Measurements from ENCODE around the gene MACROD2. TPM values are rescaled to one million over a fixed set of nuclear protein-coding genes. Genes with fewer than 3 reads are reported as not detected.

Gene MACROD2
- total RNA-seq, 1 experiment from 2014 or later = 3.7 TPM

DNA sequence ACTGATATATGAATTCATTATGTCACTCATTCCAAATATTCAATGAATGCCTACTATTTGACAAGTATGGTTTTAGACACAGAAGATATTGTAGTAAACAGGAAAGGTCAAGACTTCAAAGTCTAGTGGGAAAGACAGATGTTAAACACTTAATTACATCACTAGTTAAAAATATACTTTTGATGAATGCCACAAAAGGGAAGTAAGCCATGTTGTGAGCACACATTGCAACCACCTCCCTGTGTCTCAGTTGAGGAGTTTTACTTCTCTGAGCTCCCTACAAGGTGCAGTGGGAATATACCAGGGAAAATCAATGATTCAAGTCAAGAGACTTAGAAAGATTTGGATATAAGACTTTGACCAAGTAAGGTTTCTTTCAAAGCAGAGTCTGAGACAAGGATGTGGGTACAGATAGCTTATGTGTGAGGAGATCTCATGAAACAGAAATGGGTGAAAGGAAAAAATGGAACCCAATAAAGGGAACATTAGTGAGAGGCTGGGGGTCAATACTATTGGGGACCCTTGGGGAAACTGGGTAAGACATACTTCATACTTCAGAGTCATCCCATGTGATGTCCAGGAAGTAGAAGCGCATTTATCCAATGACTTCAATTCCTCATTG is 2074.2 kb downstream of the MACROD2 start:
- RAD21 ChIA-PET (ENCODE audit: low non-redundant PET in 1 of 2, low total read pairs in 2 of 2, uncharacterized antibody in 2 of 2, unreplicated experiment in 2 of 2) = no interaction called here
- Histone ChIP-seq H3K9me2 (ENCODE audit: insufficient read depth) (no peaks in the 10 kb centered on the region), H3K4me2 (ENCODE audit: low read length) (no peak overlapping the region), H3K27ac (ENCODE audit: low read depth, low read length) (no peak overlapping the region), H3K36me3 (ENCODE audit: control insufficient read depth in 1 of 2, insufficient read depth in 2 of 2, low read length in 2 of 2) (no peaks in the 10 kb centered on the region), H3K4me3 (replicated peaks in 1 of 2; ENCODE audit: low read depth in 1 of 2, low read length in 2 of 2) (no peak overlapping the region), H3K27me3 (ENCODE audit: insufficient read depth, low read length) (no peaks in the 10 kb centered on the region), H2AFZ (ENCODE audit: low read depth, low read length, poor library complexity, severe bottlenecking) (no peak overlapping the region), H4K20me1 (ENCODE audit: insufficient read depth) (no peaks in the 10 kb centered on the region), H3K9me3 (ENCODE audit: control insufficient read depth in 1 of 2, insufficient read depth in 1 of 2, low read depth in 1 of 2, low read length in 2 of 2) (peaks cover 0 to 4% of the 10 kb centered on the region in 2 experiments; a peak in 2 of 4 replicates), H3K9ac (ENCODE audit: low read length) (no peak overlapping the region), H3K4me1 (ENCODE audit: control insufficient read depth in 1 of 2, insufficient read depth in 2 of 2, low read length in 2 of 2) (no peaks in the 10 kb centered on the region), H3K79me2 (ENCODE audit: insufficient read depth, low read length) (no peaks in the 10 kb centered on the region)
- intact Hi-C loops (cut with micrococcal nuclease) = no loop called here
- ATAC-seq = no peak
- TF ChIP-seq, protein P1, sequence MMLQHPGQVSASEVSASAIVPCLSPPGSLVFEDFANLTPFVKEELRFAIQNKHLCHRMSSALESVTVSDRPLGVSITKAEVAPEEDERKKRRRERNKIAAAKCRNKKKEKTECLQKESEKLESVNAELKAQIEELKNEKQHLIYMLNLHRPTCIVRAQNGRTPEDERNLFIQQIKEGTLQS (IDR thresholded peaks at IDR 0.05) = no peak
- TF ChIP-seq TCF7L2 (IDR thresholded peaks at IDR 0.05; ENCODE audit: borderline replicate concordance, extremely low read depth, insufficient read depth, insufficient read length) (no peak), CBX3 (IDR thresholded peaks at IDR 0.05; ENCODE audit: low read depth) (no peak), EZH2phosphoT487 (IDR thresholded peaks at IDR 0.05; ENCODE audit: borderline replicate concordance) (no peak), SRF (IDR thresholded peaks at IDR 0.05; ENCODE audit: low read depth) (no peak), ZFX (IDR thresholded peaks at IDR 0.05) (no peak), JUND (IDR thresholded peaks at IDR 0.05) (no peak), EGR1 (IDR thresholded peaks at IDR 0.05; ENCODE audit: low read depth) (no peak), FOSL1 (IDR thresholded peaks at IDR 0.05; ENCODE audit: low read depth) (no peak), ELF1 (IDR thresholded peaks at IDR 0.05; ENCODE audit: borderline replicate concordance, low read depth) (no peak), EZH2 (IDR thresholded peaks at IDR 0.05) (no peak)
- TF ChIP-seq, protein P2, sequence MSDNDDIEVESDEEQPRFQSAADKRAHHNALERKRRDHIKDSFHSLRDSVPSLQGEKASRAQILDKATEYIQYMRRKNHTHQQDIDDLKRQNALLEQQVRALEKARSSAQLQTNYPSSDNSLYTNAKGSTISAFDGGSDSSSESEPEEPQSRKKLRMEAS (IDR thresholded peaks at IDR 0.05) = no peak
- TF ChIP-seq, protein P3, sequence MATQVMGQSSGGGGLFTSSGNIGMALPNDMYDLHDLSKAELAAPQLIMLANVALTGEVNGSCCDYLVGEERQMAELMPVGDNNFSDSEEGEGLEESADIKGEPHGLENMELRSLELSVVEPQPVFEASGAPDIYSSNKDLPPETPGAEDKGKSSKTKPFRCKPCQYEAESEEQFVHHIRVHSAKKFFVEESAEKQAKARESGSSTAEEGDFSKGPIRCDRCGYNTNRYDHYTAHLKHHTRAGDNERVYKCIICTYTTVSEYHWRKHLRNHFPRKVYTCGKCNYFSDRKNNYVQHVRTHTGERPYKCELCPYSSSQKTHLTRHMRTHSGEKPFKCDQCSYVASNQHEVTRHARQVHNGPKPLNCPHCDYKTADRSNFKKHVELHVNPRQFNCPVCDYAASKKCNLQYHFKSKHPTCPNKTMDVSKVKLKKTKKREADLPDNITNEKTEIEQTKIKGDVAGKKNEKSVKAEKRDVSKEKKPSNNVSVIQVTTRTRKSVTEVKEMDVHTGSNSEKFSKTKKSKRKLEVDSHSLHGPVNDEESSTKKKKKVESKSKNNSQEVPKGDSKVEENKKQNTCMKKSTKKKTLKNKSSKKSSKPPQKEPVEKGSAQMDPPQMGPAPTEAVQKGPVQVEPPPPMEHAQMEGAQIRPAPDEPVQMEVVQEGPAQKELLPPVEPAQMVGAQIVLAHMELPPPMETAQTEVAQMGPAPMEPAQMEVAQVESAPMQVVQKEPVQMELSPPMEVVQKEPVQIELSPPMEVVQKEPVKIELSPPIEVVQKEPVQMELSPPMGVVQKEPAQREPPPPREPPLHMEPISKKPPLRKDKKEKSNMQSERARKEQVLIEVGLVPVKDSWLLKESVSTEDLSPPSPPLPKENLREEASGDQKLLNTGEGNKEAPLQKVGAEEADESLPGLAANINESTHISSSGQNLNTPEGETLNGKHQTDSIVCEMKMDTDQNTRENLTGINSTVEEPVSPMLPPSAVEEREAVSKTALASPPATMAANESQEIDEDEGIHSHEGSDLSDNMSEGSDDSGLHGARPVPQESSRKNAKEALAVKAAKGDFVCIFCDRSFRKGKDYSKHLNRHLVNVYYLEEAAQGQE (IDR thresholded peaks at IDR 0.05; ENCODE audit: low read depth) = no peak
- TF ChIP-seq, protein P4, sequence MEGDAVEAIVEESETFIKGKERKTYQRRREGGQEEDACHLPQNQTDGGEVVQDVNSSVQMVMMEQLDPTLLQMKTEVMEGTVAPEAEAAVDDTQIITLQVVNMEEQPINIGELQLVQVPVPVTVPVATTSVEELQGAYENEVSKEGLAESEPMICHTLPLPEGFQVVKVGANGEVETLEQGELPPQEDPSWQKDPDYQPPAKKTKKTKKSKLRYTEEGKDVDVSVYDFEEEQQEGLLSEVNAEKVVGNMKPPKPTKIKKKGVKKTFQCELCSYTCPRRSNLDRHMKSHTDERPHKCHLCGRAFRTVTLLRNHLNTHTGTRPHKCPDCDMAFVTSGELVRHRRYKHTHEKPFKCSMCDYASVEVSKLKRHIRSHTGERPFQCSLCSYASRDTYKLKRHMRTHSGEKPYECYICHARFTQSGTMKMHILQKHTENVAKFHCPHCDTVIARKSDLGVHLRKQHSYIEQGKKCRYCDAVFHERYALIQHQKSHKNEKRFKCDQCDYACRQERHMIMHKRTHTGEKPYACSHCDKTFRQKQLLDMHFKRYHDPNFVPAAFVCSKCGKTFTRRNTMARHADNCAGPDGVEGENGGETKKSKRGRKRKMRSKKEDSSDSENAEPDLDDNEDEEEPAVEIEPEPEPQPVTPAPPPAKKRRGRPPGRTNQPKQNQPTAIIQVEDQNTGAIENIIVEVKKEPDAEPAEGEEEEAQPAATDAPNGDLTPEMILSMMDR (IDR thresholded peaks at IDR 0.05 in 2 of 3, conservative IDR thresholded peaks at IDR 0.05 in 1 of 3; ENCODE audit: borderline replicate concordance in 1 of 3, insufficient read depth in 1 of 3, low read depth in 2 of 3, low read length in 2 of 3) = no peak
- POLR2A ChIA-PET = no interaction called here
- DNase-seq (ENCODE audit: low read depth, low spot score) = no peak
- CTCF ChIA-PET = no interaction called here
- no TSS peak for BruUV-seq (replicated peaks)

All from HCT116 (cell line).